Measurements from ENCODE around the gene GALNT11. TPM values are rescaled to one million over a fixed set of nuclear protein-coding genes. Genes with fewer than 3 reads are reported as not detected.

Gene GALNT11
- total RNA-seq, 1 experiment from 2014 or later = 15.1 TPM

GRCh38 chr7:152115021-152115718 lies 89.7 kb downstream of the GALNT11 start:
- Mint-ChIP-seq H3K4me3 (ENCODE audit: unreplicated experiment) (no peak overlapping the region), H3K4me1 (ENCODE audit: insufficient read depth, unreplicated experiment) (no peaks in the 10 kb centered on the region), H3K27ac (ENCODE audit: low read depth, unreplicated experiment) (no peak overlapping the region), H3K36me3 (ENCODE audit: insufficient read depth, unreplicated experiment) (peaks cover 52% of the 10 kb centered on the region), H3K9me3 (ENCODE audit: unreplicated experiment) (no peaks in the 10 kb centered on the region), H3K27me3 (ENCODE audit: insufficient read depth, unreplicated experiment) (no peaks in the 10 kb centered on the region)
- intact Hi-C loops (cut with micrococcal nuclease) = no loop called here
- DNase-seq (ENCODE audit: unreplicated experiment) = no peak
- BruUV-seq (replicated peaks) = no TSS peak
- CTCF ChIA-PET = interaction anchor here (0.6 kb wide), 2 partner anchors 14 to 138 kb away, joined by 3 read pairs; no protein-coding TSS in a partner anchor
- POLR2A ChIA-PET = no interaction called here
- no peak for TF ChIP-seq CTCF (IDR thresholded peaks at IDR 0.05; ENCODE audit: unreplicated experiment)

GRCh38 chr7:152117356-152117755 lies 91.9 kb downstream of the GALNT11 start:
- Mint-ChIP-seq H3K9me3 (ENCODE audit: unreplicated experiment) (no peaks in the 10 kb centered on the region), H3K4me3 (ENCODE audit: unreplicated experiment) (no peak overlapping the region), H3K27ac (ENCODE audit: low read depth, unreplicated experiment) (no peak overlapping the region), H3K4me1 (ENCODE audit: insufficient read depth, unreplicated experiment) (no peaks in the 10 kb centered on the region), H3K36me3 (ENCODE audit: insufficient read depth, unreplicated experiment) (peaks cover 72% of the 10 kb centered on the region), H3K27me3 (ENCODE audit: insufficient read depth, unreplicated experiment) (no peaks in the 10 kb centered on the region)
- intact Hi-C loops (cut with micrococcal nuclease) = no loop called here
- DNase-seq (ENCODE audit: unreplicated experiment) = no peak
- TF ChIP-seq CTCF (IDR thresholded peaks at IDR 0.05; ENCODE audit: unreplicated experiment) = no peak
- POLR2A ChIA-PET = interaction anchor here (0.7 to 1.0 kb wide), 2 partner anchors 9 to 14 kb away, joined by 3 to 4 read pairs; no protein-coding TSS in a partner anchor
- CTCF ChIA-PET = interaction anchor here (0.6 to 2.1 kb wide), 6 partner anchors 9 to 813 kb away, joined by 3 to 8 read pairs (median 4); no protein-coding TSS in a partner anchor
- BruUV-seq (replicated peaks) = no TSS peak

- DNase-seq (ENCODE audit: unreplicated experiment) = no peak
- intact Hi-C loops (cut with micrococcal nuclease) = no loop called here
- Mint-ChIP-seq H3K36me3 (ENCODE audit: insufficient read depth, unreplicated experiment) (peaks cover 78% of the 10 kb centered on the region), H3K27ac (ENCODE audit: low read depth, unreplicated experiment) (no peak overlapping the region), H3K27me3 (ENCODE audit: insufficient read depth, unreplicated experiment) (no peaks in the 10 kb centered on the region), H3K4me1 (ENCODE audit: insufficient read depth, unreplicated experiment) (no peaks in the 10 kb centered on the region), H3K9me3 (ENCODE audit: unreplicated experiment) (peaks cover 11% of the 10 kb centered on the region), H3K4me3 (ENCODE audit: unreplicated experiment) (no peak overlapping the region)
- no TSS peak for BruUV-seq (replicated peaks)
- no peak for TF ChIP-seq CTCF (IDR thresholded peaks at IDR 0.05; ENCODE audit: unreplicated experiment)
- ChIA-PET POLR2A (interaction anchor here (0.6 kb wide), 1 partner anchor 752 kb away, joined by 5 read pairs; no protein-coding TSS in a partner anchor), CTCF (interaction anchor here (0.6 to 1.1 kb wide), 2 partner anchors 25 to 73 kb away, joined by 3 to 4 read pairs; no protein-coding TSS in a partner anchor)
Observed at GRCh38 chr7:152120210-152120609, 94.7 kb downstream of the GALNT11 start.

- no TSS peak for BruUV-seq (replicated peaks)
- no peaks in the 10 kb centered on the region for H3K4me1 Mint-ChIP-seq (ENCODE audit: insufficient read depth, unreplicated experiment)
- DNase-seq (ENCODE audit: unreplicated experiment) = no peak
- ChIA-PET CTCF (no interaction called here), POLR2A (no interaction called here)
- no peak for TF ChIP-seq CTCF (IDR thresholded peaks at IDR 0.05; ENCODE audit: unreplicated experiment)
- intact Hi-C loops (cut with micrococcal nuclease) = no loop called here
- no peaks in the 10 kb centered on the region for H3K27me3 Mint-ChIP-seq (ENCODE audit: insufficient read depth, unreplicated experiment)
- peaks cover 11% of the 10 kb centered on the region for H3K9me3 Mint-ChIP-seq (ENCODE audit: unreplicated experiment)
- no peak overlapping the region for H3K4me3 Mint-ChIP-seq (ENCODE audit: unreplicated experiment)
- no peak overlapping the region for H3K27ac Mint-ChIP-seq (ENCODE audit: low read depth, unreplicated experiment)
- peaks cover 73% of the 10 kb centered on the region for H3K36me3 Mint-ChIP-seq (ENCODE audit: insufficient read depth, unreplicated experiment)
Observed at GRCh38 chr7:152120776-152121175, 95.3 kb downstream of the GALNT11 start.
